GM18868 (cell line): ENCODE measurements around the gene ZIC2.
"Not testable (repeated sequence)": the region's sequence is repeated elsewhere in the genome, so short reads cannot be mapped to it uniquely, and the experiment has no call there.

ENCODE experiments used
- ATAC-seq: cut with Tn5 transposase; IDR thresholded peaks from one replicate; pipeline ENCODE4 v1.9.1; 2021; ENCODE audit warnings: mild to moderate bottlenecking, moderate library complexity; ENCODE audit not compliant: unreplicated experiment

The ZIC2 gene

DNA sequence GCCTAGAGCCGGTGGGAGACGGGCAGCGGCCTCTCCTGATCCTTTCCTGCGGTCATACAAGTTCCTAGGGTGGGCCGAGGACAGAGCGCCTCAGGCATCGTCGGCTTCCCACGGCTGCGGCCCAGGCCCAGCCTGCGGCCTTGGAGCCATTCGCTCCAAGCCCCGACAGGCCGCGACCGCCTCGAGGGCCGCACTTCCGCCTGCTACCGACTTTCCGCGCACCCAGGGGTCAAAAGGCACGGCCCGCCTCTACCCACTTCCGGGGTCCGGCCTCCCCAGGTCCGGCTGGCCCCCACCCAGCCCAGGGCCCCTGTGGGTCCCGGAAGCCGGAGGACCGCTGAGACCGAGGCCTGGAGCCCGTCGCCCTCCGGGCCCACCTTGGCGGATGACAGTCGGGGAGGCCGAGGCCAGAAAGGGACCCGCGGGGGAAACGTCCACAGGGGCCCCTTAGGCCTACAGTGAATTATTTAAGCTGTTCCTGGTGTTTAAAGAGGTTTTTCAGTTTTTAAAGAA, 16.2 kb downstream of the ZIC2 start:
- ATAC-seq = no peak

DNA sequence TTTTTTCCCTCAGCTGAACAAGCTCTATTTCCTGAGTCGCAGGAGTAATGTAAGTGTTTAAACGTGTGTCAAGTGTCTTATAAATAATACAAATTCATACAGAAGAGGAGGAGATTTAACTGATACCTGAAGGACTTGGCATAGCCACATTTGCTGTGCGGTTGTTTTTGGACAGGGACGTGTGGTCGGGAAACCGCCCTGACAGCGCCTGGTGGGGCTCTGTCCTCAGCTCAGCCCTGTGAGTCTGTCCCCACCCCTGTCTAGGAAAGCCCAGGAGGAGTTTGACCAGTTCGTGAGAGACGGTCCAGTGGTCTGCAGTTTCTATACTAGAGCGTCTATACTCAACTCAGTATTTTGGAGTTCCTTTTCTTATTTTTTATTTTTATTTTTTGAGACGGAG, 16.7 kb downstream of the ZIC2 start:
- no peak for ATAC-seq

DNA sequence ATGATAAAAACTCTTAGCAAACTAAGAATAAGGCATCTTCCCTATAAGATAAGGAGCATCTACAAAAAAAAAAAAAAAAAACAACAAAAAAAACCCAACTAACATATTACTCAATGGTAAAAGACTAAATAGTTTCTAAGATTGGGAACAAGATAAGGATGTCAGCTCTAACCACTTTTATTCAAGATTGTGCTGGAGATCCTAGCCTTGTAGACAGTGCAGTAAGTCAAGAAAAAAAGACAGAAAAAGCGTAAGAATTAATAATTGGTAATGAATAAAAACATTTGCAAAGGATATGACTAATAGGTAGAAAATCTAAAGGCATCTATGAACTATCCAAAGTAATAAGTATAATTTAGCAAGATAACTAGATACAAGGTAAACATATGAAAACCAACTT, 33.0 kb downstream of the ZIC2 start:
- no peak for ATAC-seq

DNA sequence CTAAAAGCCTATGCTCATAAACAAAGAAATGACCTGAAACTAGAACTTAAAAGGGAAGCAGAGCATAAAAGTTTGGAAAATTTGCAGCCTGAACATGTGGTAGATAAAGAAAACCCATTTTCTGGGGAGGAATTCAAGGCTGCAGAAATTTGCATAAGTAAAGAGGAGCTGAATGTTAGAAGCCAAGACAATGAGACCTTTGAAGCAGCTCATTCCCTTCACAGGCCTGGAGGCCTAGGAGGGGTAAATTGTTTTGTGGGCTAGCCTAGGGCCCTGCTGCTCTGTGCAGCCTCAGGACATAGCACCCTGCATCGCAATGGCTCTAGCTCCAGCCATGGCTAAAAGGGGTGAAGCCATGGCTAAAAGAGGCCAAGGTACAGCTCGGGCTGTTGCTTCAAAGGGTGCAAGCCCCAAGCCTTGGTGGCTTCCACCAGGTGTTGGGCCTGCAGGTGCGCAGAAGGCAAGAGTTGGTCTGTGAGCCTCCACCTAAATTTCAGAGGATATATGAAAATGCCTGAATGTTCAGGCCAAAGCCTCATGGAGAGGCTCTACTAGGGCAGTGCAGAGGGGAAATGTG, 38.3 kb downstream of the ZIC2 start:
- ATAC-seq = no peak

DNA sequence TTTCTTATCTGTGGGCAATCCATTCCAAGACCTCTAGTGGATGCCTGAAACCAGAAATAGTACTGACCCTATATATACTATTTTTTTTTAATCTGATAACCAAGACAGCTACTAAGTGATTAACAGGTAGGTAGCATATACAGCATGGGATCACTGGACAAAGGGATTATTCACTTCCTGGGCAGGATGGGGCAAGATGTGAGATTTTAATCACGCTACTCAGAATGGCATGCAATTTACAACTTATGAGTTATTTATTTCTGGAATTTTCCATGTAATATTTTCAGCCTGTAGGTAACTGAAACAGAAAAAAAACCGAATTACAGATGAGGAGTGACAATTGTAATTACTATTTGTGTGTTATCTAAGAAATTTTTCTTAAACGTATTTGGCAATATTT, 41.2 kb downstream of the ZIC2 start:
- no peak for ATAC-seq

DNA sequence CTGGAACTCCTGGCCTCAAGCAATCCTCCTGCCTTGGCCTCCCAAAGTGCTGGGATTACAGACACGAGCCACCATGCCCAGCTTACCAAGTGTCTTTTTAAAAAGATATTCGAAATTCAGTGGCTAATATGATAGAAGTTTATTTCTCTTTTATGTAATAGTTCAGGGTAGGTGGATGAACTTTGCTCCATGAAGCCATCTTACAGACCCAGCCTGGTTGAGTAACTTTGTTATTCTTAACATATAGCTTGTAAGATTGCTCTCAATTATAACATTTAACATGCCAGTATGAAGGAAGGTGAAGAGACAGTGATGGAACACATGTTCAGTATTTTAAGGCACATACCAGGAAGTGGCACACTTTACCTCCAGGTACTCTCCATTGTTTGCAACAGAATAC, 42.4 kb downstream of the ZIC2 start:
- no peak for ATAC-seq

DNA sequence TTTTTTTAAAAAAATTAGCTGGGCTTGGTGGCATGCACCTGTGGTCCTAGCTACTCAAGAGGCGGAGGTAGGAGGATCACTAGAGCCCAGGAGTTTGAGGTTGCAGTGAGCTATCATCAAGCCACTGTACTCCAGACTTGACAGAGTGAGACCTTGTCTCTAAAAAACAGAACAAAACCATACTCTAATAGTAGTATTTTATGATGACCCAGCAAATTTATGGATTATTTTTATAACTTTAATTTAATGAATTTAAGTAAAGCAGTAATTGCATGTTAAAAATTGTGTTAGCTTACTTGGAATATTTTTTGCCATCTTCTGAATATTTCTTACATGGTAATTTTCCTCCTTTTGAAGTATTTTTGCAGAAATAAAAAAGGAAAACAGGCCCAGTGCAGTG, 48.3 kb downstream of the ZIC2 start:
- no peak for ATAC-seq

DNA sequence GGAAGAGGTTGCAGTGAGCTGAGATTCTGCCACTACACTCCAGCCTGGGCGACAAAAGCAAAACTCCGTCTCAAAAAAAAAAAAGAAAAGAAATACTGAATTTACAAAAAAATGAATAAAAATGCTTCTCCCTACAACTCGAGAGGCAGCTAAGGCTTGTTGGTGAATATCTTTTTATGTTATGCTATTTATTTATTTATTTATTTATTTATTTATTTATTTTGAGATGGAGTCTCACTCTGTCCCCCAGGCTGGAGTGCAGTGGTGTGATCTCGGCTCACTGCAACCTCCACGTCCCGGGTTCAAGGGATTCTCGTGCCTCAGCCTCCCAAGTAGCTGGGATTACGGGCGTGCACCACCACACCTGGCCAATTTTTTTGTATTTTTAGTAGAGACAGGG, 51.1 kb downstream of the ZIC2 start:
- not testable (repeated sequence) for ATAC-seq

DNA sequence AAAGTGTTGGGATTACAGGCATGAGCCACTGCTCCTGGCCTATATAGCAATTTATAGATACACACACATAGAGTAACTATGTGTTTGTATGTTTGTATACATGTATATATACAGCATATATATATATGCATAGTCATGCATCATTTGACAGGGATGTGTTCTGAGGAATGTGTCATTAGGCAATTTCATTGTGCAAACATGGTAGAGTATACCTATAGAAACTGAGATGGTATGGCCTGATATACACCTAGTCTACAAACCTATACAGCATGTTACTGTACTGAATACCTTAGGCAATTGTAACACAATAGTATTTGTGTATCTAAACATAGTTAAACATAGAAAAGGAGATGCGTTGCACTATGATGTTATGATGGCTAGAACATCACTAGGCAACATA, 54.4 kb downstream of the ZIC2 start:
- ATAC-seq = no peak
